Cardiac septum (tissue), 1 donor: ENCODE data around the gene BLOC1S1. TPM values are rescaled to one million over a fixed set of nuclear protein-coding genes. Genes with fewer than 3 reads are reported as not detected.

Experiments
- DNase-seq: peaks from one replicate; pipeline ENCODE4 v3.0.0-alpha.2; 2020; ENCODE audit warnings: low spot score
- intact Hi-C: fragments of 100-400 bp; cut with DNase I; formaldehyde crosslinking; loops from one replicate; pipeline ENCODE4 v1.14.0; 2022
- total RNA-seq: library from RNA; stranded (reverse); fragmentation: NEBNext Ultra II Directional; extraction: Animal tissue kit (Norgen Biotek cat#: 25700); gene quantifications from one replicate; pipeline ENCODE4 v1.2.1, GENCODE V29; 2021
- donor health status: DM: no; HTN: no; CAD: no.

The BLOC1S1 gene
- total RNA-seq, 1 donor from 2014 or later: 97.7 TPM

DNA sequence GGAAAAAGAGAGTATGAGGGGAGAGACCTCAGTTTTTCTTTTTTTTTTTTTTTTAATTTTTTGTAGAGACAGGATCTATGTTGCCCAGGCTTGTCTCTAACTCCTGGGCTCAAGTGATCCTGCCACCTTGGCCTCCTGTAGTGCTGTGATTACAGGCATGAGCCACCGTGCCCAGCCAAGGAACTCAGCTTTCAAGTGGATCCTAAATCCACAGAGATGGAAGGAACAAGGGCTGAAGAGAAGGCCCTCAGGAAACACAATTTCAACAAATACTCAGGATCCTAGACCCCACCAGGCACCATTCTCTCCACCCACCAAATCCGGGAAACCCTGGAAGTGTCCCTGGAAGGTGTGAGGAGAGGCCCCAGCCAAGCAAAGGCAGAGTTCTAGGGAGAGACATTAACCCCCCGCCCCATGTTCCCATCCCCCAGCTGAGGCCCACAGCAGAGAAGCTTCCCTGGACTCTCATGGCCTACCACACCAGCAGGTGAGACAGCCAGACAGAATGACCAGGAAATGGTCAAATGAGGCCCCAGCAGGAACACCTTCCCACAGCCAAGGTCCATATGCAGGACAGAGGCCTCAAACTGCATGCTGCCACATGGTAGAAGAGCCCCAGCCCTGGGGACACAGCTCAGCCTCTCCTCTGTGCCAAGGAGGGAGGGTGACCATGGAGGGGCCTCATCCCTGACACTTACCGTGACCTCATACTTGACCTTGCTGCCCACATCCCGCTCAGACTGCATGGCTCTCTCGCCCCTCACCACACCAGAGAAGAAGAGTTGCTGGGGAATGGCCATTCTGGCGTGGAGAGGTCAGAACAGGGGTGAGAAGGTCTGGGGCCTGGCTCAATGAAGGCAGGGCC, 22.3 kb upstream of the BLOC1S1 start:
- DNase-seq: peak; percentile 24

DNA sequence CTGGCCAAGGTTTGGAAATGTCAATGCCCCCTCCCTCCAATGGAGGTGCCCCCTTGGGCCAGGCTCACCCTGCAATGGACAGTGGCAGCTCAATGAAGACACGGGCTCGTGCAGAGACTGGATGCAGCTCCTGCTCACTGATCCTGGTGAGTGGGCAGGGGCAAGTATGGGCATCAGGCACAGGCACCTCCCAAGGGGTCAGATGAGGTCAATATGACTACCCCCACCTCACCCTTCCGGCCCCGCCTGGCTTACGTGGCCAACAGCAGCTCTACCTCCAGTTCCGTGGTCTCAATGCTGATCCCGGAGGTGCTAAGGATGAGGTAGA, 21.7 kb upstream of the BLOC1S1 start:
- peak; percentile 73 for DNase-seq
- intact Hi-C loops: no loop called here

More for the DNA sequence above, 22.3 kb upstream of the BLOC1S1 start:
- intact Hi-C loops: no loop called here

DNA sequence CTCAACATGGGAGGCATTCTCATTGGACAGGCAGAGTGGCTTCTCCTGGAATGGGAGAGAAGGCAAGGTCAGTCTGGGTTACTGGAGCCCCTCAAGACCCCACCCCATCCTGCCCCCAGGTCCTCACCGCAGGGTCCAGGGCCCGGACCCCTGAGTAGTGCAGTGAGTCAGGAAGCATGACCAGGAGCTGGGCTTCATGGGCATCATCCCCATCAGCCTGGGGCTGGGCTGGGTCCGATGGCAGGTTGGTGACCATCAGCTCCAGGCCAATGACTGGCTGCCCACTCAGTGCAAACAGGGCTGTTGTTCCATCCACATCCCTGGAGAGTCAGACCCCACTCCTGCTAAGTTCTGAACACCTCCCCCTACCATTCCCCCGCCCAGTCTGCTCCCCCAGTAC, 21.2 kb upstream of the BLOC1S1 start:
- DNase-seq: peak; percentile 47
- intact Hi-C loops: no loop called here

DNA sequence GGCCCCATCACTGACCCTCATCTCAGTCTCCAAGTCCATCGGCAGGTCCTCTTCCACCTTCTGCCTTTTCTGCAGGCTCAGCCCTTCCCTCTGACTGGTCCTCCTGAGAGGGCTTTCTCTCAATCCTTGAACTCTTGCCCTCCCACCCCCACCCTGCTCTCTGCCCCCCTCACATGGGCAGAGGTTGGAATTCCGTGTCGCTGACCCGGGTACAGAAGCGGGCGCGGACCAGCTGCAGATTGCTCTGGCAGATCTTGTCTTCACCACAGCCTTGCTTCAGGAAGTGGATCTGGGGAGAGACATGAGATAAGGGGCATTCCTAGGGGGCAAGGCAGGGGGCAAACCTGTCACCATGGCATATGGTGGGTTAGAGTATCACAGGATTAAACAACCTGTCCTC, 20.5 kb upstream of the BLOC1S1 start:
- DNase-seq: peak; percentile 38
- intact Hi-C loops: no loop called here

DNA sequence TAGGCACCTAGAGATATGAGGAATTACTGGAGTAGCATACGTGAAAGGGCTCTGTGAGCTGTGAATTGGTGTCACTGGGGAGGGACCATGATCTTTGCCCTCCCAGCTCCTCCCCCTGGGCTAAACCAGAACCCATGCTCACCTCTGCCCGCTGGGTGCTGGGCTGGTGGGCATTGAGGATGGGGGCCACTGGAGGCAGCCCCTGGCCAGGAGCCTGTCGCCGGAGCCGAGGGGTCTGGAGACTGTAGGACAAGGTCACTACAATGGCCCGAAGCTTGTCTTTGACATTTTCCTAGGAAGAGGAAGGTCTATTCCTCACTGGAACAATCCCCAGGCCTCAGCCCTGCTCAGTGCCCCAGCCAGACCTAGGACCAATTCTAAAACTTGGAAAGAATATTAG, 19.7 kb upstream of the BLOC1S1 start:
- intact Hi-C loops: no loop called here
- peak; percentile 33 for DNase-seq

DNA sequence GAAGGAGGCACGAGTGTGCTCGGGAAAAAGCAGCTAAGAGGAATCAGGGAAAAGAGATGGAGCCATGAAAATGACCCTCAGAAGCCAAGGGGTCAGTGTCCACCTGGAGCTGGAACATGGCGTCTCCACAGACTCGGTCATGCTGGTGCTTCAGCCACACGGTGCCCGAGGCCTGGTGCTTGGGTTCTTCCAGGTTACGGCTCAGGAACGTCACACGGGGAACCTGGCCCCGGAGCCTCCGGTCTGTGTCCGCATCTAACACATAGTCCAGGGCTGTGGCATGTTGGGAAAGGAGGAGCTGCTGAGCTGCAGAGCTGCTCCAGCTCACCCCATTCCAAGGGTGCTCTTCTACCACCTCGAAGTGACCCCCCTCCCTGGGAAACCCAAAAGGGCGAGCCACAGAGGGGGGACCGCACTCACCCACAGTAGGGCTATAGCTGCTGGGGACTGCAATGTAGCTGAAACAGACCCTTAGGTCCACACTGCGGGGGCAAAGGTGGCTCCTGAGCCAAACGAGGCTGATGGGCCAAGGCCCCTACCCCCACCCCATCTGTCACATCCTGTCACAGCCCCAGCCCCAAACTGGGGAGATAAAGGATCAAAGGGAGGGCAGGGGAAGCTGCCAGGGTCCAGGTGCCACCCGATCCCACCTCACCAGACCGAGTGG, 18.9 kb upstream of the BLOC1S1 start:
- DNase-seq: peak; percentile 67
- intact Hi-C loops: no loop called here

DNA sequence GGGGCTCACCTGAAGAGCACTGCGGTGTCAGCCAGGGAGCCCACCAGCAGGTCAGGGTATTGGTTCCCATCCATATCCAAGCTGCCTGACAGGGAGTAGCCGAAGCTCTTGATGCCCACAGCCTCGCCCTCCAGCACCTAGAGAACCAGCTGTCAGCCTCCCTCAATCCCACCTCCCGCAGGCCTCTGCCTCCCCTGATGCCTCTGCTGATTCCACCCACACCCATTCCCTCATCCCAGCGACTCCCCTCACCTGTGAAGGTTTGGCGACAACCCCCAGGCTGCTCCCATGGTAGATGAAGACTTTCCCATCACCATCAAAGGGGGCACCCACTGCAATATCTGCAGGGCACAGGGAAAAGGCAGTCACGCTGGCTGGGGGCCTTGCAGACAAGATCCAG, 18.2 kb upstream of the BLOC1S1 start:
- intact Hi-C loops: no loop called here
- DNase-seq: peak; percentile 14

DNA sequence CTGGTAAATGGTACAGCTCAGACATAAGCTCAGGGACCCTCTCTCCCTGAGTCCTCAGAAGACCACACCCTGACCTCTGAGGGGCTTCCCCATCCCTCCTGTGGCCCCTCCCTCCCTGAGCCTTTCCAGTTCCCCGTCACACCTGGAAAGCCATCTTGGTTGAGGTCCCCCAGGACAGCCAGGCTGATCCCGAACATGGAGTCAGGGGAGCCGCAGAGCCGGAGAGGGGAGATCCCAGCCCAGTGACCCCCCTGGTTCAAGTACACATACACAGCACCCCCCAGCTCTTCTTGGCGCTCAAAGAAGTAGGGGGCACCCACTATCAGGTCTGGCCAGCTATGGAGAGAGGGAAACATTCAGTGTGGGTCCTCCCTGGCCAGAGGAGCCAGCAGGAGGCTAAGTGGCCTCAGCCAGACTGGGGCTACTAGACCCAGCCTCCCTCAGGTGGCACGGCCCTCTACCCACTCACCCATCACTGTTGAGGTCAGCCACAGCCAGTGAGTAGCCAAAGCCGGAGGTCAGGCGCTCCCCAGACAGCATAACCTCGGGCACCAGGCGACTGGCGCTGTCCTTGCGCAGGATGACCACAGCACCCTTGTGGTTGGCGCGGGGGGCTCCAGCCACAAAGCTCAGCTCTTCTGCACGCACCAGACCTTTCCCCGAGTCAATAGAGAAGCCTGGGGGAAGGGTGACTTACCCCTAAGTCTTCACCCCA, 17.4 kb upstream of the BLOC1S1 start:
- peak; percentile 54 for DNase-seq
- intact Hi-C loops: no loop called here

DNA sequence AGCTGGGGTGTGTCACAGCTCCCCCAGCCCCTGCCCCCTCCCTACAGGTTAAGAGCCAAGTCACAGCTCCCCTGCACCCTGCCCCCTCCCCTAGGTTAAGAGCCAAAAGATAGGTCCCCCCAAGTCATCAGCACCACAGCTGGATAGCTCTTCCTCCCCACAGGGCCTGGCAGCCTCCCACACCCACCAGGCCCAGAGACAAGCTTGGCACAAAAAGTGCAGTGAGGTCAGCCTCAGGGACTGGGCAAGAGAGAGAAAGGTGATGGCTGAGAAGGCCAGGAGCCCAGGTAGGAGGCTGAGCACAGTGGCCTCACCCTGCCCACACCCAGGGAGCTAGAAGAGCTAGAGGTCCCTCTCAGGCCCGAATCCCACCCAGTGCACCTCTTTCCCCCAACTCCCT, 16.9 kb upstream of the BLOC1S1 start:
- peak; percentile 47 for DNase-seq
- intact Hi-C loops: no loop called here

DNA sequence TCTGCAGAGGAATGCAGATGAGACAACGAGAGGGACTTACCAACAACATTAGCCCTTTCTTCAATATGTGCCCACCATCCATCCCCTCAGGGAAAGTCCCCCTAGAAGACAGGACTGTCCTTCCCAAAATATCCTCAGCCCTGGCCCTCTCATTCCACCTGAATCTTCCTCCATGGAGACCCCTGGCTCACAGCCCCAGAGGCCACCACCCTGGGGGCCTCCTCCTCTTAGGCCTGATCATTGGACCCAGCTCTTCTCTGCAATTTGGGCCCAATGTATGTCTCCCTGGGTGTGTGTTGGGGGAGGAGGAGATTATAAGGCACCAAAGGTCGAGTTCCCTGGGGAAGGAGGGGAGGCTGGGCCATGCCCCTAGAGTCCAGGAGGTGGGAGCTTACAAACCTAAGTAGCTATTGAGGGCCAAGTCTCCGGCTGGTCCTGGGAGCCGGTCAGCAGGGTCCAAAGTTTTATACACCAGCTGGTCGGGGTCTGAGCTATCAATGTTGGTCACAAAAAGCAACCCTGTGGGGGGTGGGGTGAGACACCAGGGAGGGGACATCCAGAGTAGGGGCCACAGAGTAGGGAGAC, 16.3 kb upstream of the BLOC1S1 start:
- intact Hi-C loops: loop anchor here (2.0 kb wide), 1 partner anchor 15 kb away; no protein-coding TSS in a partner anchor
- DNase-seq: peak; percentile 60

DNA sequence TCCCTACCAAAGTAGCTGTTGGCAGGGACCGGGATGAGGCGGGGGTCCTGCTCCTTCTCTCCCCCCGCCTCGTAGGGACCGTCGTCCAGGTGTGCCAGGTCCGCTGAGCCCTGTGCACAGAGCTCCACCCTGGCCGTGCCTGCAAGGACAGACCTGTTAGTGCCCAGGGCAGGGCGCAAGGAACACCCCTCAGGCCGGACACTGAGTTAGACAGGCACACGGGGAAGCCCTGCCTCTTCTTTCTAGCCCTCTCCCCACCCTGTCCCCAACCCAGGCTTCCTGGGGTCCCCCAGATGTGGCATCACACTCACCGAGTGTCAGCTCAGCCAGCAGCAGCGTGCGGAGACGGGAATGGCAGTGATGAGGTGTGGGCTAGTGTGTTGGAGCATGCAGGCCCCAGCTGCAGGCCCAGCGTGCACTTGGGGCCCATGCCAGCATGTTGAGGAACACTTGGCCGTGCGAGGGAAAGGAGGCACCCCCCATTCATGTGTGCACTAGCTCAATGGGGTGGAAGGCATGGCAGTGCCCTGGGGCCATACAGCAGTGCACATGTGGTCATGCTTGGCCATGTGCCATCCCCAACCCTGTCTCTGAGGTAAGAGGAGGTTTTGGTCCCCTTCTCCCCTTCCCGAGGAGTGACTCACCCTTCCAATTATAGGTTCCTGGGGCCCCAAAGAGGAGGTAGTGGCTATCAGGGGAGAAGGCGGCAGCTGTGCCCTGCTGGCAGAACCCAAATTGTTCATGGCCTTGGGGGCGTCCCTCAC, 15.4 kb upstream of the BLOC1S1 start:
- peak; percentile 76 for DNase-seq
- intact Hi-C loops: loop anchor here (2.0 kb wide), 1 partner anchor 16 kb away; no protein-coding TSS in a partner anchor

DNA sequence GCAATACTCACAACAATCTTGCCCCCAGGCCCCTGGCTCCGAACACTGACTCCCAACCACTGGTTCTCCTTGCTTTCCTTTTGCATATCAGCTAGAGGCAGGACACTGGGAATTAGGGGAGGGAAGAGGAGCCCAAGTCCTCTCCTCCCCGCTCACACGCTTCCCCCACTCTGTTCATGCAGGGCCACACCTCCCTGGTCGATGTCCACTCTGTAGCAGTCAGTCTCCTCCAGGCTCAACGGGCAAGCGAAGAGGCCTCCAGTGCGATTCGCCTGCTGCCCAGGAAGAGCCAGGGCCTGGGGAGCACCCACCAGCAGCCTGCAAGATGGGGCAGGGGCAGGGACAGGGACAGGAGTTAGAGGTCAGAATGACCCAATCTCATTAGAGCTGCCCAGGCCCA, 13.0 kb upstream of the BLOC1S1 start:
- no peak for DNase-seq
- intact Hi-C loops: loop anchor here (2.0 kb wide), 1 partner anchor 18 kb away; the partner anchor contains the start of gene RDH5

DNA sequence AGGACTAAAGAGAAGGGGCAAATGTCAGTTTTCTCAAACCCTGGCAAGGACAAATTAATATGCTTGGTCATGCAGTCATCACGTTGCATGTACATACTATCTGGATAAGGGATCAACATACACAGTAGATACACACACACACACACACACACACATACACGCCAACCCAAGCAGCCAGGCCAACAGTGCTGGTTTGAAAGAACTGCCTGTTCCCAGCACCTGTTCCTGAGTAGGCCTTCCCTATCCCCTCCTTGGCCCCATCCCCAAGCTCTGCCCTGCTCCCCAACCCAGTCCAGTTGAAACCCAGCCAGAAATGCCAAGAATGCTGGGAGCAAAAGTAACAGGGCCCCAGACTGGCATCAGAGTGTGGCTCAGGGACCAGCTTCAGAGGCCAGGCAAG, 12.6 kb upstream of the BLOC1S1 start:
- peak; percentile 76 for DNase-seq
- intact Hi-C loops: loop anchor here (2.0 kb wide), 1 partner anchor 18 kb away; the partner anchor contains the start of gene RDH5

DNA sequence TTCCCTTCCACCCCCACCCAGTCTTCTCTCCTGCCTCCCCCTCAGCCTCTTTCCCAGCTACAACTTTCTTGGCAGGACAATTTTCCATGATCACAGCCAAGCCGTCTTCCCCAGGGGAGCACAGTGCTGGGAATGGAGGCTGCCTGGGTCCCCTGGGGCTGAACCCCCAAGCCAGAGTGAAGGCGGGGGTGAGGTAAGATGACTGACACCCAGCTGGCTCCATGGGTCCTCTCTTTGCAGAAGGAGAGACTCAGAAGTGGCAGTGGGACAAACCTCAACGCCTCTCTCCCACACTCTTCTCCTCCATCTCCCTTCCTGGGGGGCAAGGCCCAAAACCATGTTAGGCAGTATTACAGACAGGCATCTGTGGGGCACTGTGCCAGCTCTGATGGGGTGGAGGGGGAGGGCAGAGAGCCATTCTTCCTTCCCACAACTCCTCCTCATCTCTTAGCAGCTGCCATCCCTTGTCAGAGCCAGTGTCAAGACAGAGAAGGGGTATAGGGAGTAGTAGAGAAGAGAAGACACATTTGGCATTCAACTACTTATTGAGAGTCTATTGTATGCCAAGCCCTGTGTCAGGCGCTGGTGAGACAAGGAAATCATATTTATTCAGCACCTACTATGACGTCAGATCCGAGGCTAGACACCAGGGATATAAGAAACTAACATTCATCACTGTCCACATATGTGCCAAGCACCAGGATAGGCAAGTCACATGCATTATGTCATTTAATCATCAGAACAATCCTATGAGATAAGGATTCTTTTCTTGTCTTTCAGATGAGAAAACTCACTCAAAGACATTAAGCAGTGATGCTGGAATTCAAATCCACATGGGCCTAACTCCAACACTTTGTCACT, 11.7 kb upstream of the BLOC1S1 start:
- peak; percentile 76 for DNase-seq
- intact Hi-C loops: loop anchor here (2.0 kb wide), 1 partner anchor 17 kb away; the partner anchor contains the start of gene RDH5

DNA sequence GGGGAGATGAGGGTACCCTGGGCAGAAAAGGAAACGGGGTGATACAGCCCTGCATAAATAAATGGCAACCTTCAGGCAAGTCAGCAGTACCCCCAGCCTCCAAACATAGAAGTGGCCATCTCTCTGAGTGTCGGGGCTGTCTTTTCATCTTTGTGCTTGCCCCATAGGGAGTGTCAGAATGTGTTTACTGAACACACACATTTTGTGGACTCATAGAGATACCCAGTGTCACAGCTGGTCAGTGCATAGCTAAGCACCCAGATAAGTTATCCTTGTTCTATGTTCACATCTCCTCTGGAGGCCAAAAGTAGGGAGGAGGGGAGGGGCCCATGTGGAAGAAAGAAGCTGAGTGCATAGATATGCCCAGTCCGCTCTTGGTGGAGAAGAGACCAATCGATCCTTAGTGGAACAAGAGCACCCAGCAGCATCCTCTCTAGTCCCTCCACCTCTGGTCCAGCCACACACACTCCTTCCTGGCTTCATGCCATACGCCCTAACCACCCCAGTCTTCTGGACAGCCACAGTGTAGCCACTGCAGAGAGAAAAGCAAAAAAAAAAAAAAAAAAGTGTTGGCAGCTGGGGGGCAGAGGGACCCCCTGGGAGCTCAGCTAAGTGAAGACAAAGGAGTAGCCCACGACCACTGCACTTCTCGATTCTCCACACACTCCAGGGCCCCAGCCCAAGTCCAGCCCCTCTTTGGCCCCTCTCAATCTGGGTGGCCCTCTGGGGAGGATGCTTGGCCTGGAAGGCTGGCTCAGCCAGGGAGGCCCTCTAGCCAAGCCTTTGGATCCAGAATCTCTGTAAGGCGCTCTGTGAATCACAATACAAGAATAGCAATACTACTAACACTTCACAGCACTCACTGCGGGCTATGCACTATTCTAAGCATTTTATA, 10.8 kb upstream of the BLOC1S1 start:
- peak; percentile 56 for DNase-seq
- intact Hi-C loops: no loop called here

DNA sequence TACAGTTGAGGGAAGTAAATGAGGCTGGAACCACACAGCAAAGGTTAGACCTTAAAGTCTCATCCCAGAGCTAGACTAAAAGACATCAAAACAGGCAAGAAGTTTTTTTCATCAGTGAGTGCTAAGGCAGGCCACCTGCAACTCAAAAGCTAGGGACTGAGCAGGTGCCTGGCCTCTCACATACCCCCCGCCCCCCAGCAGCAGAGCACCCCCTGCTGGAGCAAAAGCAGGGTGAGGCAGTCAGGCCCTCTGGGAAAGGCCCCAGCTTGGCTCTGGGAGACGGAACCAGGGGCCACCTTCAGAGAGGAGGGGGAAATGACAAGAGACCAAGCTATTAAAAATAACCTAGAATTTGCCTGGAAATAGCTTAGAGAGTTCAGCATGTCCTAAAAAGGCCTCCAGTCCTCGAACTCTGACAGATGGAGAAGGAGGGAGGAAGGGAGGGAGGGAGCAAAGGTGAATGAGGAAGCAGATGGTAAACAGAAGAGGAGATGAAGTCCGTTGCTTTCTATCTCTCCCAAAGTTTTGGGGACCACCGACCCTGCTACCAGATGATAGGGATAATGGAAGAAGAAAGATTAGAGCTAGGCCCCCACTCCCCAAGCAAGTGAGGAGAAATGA, 10.0 kb upstream of the BLOC1S1 start:
- no peak for DNase-seq
- intact Hi-C loops: no loop called here
